ENCODE measurements around the gene FN3K.

DNA sequence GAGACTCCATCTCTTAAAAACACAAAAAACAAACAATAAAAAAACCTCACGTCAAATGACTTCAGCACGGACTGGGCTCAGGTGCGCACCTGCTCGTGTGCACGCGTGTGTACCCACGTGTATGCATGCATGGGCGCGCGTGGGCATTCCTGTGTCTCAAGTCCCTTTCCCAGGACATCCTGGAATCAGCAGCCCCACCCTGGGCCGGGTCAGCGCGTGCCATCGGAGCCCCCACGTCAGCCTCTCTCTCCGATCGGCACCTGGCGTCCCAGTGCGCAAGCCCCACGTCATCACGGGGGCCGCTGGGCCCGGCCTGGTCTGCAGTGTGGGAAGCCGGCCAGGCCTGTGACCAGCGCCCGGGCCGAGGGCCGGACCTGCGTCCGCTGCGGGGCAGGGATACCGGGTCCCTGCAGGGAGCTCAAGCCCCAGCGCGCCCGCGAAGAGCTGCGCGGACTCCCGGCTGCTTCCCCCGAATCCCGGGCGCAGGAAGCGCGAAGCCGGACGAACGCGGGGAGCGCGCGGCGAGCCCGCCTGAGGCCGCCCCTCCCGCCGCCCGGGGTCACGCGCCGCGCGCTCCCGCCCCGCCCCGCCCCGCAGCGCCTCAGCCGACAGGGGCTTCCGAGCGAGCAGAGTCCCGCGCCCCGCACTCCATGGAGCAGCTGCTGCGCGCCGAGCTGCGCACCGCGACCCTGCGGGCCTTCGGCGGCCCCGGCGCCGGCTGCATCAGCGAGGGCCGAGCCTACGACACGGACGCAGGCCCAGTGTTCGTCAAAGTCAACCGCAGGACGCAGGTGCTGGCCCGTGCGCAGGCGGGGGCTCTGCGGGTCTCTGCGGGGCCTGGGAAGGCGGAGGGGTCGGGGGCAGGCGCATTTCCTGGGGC is at the start of gene FN3K:
- TF ChIP-seq, protein P1, sequence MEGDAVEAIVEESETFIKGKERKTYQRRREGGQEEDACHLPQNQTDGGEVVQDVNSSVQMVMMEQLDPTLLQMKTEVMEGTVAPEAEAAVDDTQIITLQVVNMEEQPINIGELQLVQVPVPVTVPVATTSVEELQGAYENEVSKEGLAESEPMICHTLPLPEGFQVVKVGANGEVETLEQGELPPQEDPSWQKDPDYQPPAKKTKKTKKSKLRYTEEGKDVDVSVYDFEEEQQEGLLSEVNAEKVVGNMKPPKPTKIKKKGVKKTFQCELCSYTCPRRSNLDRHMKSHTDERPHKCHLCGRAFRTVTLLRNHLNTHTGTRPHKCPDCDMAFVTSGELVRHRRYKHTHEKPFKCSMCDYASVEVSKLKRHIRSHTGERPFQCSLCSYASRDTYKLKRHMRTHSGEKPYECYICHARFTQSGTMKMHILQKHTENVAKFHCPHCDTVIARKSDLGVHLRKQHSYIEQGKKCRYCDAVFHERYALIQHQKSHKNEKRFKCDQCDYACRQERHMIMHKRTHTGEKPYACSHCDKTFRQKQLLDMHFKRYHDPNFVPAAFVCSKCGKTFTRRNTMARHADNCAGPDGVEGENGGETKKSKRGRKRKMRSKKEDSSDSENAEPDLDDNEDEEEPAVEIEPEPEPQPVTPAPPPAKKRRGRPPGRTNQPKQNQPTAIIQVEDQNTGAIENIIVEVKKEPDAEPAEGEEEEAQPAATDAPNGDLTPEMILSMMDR (conservative IDR thresholded peaks at IDR 0.05; ENCODE audit: low read length), result no peak
- TF ChIP-seq EZH2phosphoT487 (IDR thresholded peaks at IDR 0.05; ENCODE audit: borderline replicate concordance), result no peak

Measured in Loucy (cell line).